Stimulated activated CD8-positive, alpha-beta memory T cell treated with anti-CD3 and anti-CD28 coated beads, Interleukin-7, amount 100 ng/mL, for 24 hours (primary cell): ENCODE measurements around the gene CA5B.
A peak's percentile ranks its signal among the peaks of the same experiment; 100 is the strongest.
"Not testable (repeated sequence)": the region's sequence is repeated elsewhere in the genome, so short reads cannot be mapped to it uniquely, and the experiment has no call there.

Experiments
- DNase-seq: peaks from one replicate; pipeline ENCODE4 v3.0.0-alpha.2; 2020; ENCODE audit warnings: low read depth

Gene CA5B

DNA sequence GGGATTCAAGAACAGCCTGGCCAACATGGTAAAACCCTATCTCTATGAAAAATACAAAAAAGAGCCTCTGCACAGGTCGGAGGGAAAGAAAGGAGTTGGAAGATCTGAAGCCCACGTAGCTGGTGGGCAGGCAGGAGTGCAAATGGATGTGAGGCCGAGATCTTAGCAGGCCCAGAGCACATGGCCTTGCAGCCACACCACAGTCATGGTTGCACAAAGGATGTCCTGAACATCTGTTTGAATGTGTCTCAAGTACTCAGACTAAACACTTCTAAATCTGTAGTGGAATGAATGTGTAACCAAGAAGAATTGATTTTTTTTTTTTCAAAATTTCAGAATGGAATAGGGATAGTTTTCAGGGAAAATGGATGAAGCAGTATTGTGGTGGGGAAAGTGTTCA, 10.8 kb downstream of the CA5B start:
- DNase-seq: no peak

DNA sequence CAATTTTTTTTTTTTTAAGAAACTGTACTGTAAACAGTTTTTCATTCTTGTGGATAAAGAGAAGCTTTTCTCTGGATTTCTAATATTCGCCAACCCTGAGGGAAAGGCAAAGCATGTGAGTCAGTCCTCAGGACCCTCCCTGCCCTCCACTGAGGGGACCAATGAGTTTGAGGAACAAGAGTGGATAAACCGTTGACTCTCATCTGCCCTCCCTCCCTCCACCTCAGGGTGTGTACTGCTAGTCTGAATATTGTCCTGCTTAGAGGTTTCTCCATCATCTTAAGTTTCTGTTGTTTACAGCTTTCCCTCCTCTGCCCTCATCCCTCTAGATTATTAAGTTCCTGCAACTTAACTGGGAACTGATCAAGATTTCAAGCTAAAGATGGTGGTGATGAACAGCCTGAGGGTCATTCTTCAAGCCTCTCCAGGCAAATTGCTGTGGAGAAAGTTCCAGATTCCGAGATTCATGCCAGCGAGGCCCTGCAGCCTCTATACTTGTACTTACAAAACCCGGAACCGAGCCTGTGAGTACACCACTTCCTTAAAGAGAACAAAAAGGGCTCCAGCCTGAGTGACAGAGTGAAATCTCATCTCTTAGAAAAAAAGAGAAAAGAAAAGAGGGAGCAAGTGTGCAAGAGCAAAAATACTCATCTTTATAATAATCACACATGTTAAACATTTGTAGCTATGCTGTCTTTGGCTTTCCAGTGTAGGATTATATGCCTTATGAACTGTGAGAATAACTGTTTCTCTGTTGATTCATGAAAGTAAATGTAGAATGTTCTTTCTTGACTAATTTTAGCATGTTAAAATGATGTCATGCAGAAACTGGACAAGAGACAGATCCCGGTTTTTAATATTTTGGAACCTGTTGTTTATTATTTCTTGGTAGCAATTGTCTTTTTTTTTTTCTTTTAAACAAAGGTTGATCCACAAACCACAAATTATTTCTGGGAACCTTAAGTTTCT, 11.9 kb downstream of the CA5B start:
- no peak for DNase-seq

DNA sequence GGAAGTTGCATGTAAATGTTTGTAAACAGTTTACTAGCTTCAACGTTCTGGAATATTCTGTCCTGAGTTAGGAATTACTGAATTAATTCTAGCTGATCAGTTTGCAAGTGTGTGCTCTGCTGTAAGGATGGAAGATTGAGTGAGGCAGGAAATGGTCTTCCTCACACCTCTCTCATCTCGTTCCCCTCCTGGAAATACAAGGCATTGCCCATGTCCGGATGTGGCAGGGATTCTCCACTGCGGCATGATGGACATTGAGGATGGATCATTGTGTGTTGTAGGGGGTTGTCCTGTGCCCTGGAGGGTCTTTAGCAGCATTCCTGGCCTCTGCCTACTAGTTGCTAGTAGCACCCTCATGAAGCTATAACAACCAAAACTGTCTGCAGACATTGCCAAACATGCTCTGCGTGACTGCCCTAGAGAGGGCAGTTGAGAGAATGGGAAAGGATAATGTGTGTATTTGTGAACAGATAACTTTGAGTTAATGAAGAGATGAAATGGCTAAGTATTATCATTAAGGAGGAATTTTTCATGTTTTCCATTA, 12.6 kb downstream of the CA5B start:
- DNase-seq: no peak

DNA sequence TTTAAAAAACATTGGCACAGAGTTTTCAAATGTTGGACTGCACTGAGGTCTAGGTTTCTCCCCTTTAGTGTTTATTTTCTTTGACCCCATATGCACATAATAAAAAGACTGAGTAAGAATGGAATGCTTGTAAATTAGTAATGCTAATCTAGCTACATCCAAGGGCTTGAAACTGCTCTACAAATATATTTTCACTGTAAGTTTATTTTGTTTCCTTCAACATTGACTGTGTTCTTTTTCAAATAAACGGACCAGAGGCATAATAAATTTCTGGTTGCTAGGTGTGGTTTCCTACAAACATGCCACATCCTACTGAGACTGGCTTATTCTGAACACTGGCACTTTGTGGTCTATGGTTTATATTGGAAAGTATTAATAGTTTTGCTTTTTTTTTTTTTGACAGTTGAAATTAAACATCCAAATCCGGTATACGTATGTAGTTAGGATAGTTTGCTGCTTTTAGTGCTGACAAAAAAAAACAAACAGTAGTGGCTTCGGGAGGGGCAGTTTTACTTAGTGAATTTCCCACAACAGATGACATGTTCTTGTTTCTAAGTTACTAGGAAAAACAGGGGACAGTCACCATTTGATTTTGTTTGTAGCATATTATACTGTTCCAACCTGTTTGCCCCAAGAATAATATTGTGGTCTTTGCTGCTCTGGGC, 13.2 kb downstream of the CA5B start:
- DNase-seq: no peak

DNA sequence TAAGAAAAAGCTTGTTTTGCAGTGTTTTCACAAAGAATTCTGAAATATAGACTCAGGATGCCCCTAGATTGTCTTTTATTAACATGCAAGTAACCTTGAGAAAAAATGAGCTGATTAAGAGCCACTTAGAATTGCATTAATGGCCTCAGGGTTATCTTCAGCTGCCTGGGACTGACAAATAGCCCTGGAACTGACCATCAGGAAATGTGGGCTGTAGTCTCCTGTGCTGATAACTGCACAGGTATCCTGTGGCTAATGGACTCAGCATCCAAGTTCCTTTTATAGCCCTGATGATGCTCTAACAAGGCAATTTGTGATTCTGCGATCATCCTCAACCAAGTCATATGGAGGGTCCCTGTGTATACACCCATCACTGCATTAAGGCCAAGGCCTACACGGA, 17.0 kb downstream of the CA5B start:
- no peak for DNase-seq

DNA sequence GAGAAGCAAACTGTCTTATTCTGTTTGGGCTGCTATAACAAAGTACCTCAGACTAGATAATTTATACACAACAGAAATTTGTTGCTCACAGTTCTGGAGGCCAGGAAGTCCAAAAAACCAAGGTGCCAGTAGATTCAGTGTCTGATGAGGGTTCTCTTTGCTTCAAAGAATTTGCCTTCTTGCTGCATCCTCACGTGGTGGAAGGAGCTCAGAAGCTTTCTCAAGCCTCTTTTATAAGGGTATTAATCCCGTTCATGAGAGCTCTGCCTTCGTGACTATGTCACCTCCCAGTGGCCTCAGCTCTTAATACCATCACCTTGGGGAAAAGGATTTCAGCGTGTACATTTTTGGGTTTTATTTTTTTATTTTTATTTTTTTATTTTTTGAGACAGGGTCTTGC, 20.1 kb downstream of the CA5B start:
- no peak for DNase-seq

DNA sequence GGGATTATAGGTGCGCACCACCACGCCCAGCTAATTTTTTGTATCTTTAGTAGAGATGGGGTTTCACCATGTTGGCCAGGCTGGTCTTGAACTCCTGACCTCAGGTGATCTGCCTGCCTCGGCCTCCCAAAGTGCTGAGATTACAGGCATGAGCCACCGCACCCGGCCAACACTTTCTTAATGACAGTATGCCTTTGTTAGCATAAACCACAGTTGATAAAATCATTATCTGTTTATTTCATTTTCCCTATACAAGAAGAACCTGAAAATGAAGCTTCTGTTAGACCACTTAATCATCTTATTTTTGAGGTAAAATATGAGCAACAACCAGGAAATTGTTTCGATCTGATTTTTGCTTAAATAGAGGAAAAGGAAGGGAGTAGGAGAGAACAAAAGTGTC, 21.8 kb downstream of the CA5B start:
- DNase-seq: not testable (repeated sequence)

DNA sequence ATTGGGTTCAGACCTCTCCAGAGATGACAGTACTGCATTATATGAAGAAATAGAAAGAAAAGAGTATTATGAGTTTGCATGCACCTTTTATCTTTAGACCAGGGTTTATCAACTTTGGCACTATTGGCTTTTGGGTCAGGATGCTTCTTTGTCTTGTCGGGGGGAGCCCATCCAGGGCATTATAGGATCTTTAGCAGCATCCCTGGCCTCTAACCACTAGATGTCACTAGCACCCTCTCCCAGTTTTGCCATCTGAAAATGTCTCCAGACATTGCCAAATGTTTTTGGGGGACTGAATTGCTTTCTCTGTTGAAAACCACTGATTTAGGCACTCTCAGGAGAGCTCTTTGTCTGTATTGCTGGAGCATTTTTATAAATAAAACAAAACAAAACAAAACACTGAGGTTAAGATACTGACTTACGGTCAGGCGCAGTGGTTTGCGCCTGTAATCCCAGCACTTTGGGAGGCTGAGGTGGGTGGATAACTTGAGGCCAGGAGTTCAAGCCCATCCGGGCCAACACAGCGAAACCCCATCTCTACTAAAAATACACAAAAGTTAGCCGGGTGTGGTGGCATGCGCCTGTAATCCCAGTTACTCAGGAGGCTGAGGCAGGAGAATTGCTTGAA, 23.6 kb downstream of the CA5B start:
- DNase-seq: no peak

DNA sequence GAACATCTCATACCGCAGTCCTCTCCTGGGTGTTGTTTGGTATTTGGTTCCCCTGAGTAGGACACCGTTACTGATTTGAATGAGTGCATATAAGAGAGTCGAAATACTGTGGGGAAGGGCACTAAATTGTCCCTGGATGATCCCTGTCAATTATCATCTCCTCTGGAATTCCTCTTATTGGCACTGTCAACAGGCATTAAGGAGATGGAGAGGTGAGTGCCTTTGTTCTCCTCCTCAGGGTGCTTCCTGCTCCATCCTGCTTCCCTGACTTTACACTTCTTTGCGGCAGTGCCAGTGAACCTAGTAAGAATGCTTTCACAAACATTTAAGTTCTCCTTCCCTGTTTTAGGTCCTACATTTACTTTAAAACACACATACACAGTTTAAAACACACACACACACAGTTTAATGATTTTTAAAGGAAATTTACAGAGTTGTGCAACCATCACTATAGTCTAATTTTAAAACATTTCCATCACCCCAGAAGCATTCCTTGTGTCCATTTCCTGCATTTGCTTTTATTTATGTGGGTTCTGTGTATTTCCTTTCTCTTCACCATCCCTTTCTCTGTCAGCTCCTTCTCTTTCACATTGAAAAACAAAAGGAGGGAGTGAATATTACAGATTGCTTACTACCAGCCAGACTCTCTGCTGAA, 31.4 kb downstream of the CA5B start:
- no peak for DNase-seq

DNA sequence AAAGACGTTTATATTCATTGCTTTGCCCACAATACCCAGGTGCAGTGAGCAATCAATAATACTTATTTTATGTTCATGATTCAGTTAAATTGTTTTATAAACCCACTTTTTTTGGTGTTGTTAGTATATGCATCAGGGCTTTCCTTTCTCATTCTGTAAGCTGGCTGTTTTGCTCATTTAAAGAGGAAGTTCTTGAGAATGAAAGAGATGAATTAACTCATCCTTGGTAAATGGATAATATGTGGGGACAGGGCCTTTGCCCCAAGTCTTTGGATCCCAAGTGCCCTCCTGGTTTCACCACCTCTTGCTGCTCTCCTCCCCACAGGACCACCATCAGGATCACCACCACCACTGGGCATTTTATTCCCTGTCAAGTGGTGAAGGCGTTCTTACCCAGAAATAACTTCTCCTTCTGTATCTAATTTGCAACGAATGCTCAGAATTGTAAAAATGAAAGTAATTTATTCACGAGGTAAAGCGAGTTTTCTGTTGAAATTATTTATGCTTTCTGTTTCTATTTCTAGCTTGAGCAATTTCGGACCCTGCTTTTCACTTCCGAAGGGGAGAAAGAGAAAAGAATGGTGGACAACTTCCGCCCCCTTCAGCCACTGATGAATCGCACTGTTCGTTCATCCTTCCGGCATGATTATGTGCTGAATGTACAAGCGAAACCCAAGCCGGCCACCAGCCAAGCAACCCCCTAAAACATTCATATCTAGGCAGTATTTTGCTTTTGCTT, 44.1 kb downstream of the CA5B start:
- no peak for DNase-seq

DNA sequence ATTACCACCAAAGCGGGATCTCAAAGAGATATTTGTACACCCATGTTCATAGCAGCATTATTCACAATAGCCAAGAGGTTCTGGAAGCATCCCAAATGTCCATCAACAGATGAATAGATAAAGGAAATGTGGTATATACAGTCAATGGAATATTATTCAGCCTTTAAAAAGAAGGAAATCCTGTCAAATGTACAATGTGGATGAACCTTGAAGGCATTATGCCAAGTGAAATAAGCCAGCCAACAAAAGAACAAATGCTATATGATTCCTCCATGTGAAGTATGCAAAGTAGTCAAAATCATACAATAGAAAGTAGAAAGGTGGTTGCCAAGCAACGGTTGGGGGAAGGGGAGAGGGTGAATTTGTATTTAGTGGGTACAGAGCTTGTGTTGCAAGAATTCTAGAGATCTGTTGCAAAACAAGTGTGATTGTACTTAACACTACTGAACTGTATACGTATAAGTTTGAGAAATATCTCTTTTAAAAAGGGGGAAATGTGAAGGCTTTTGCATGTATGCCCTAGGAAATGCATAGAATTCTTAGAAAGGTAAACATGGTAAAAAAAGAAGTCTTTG, 47.2 kb downstream of the CA5B start:
- DNase-seq: no peak

DNA sequence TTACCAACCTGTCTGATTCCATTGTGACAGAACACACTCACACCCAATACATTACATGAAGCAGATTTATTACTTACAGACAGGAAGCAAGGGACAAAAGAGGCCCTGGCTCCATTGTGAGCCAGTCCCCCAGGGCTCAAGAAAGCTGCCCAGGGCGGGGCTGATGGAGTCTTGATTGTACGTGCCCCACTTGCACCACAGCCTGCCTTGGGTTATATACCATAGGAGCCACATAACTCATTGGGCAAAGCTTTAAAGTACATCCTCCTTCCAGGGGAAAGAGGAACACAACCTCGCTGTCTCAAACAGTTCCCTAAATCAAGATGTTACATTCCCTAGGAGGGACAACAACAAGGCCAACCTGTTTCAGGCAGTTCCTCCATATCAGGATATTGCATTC, 48.8 kb downstream of the CA5B start:
- no peak for DNase-seq

DNA sequence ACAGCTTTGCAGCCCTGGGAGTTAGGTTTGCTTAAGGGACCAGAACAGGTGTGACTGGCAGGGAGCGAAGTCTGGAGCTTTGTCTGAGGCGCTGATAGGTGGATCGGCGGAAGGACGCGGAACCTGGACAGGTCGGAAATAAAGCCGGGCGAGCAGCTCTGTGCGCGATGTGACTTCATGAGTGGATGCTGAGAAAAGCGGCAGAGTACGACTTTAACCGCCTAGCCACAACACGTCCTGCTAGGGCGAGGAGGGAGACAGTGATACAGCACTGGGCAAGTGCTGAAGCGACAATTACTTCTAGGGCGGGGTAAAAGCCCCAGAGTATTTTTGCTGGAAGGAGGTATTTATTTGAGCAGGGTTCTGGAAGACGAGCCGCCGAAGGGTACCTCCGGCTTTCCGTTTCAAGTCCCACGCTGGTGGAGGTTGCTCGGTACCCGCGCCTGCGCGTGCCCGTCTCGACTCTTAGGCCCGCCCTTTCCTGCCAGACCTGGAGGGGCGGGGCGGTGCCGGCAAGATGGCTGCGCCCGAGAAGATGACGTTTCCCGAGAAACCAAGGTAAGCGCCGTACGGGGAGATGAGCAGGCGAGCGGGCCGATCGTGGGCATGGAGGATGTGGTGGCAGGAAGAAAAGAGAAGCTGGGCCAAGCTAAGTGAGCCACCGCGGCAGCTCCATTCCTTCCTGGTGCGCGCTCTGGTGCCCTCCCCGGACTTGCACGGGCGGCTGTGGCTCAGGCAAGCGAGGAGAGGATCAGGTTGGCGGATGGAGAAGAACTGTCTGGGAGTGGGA, 52.1 kb downstream of the CA5B start, which contains the start of gene ZRSR2:
Gene ZRSR2, plus strand, starts transcription at position 506 of the 790 bp plus-strand sequence. Its CDS starts 12 bp downstream, at position 518.
- peak; percentile 64 for DNase-seq

DNA sequence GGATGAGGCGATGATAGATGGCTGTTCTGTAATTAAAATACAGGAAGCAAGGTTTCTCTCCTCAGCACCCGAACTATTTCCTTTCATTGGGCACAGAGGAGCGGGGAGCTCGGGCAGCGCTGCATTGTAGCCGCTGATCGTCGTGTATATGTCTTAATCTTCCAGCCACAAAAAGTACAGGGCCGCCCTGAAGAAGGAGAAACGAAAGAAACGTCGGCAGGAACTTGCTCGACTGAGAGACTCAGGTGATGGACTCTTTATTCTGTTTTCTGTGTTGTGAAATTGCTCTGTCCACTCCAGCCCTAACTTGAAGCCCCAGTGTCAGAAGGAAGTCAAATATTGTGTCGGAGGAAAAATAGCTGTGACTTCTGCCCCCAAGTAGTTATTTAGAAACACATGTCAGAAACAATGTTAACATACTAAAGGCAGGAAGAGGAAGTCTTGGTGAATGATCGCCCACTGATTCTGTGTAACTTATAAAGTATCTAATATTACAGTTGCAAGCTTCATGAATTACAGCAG, 52.8 kb downstream of the CA5B start:
- no peak for DNase-seq

DNA sequence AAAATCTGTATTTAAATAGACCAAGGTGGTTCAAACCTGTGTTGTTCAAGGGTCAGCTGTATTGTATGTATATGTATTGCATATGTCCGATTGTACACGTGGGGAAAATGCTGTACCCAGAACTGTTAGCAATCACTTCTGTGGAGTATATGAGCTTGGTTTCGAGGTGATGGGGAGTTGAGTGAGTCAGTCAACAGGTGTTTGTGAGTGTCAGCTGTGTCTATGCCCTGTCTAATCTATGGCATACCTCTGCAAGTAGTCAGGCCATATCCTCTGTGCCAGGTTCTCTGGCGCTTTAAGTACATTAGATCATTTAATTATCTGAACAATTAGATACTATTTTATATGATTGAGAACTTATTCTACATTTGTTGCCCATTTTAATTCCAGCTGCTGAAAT, 59.6 kb downstream of the CA5B start:
- DNase-seq: no peak

DNA sequence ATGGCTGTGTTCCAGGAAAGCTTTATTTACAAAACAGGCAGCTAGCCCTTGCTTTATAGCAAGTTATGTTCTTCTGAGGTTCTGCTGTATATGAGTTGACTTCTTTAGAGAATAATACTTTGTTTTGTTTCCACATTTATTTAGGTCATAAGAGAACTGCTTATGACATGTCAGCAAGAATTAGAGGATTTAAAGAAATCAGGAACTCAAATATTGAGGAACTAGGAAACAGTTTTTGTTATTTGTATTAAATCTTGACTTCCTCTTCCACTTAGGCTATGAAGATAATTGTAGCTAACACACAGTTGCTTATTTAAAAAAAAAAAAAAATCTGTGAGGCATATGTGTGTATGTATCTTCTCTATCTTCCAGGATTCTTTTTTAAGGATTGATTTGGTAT, 66.5 kb downstream of the CA5B start:
- DNase-seq: no peak

DNA sequence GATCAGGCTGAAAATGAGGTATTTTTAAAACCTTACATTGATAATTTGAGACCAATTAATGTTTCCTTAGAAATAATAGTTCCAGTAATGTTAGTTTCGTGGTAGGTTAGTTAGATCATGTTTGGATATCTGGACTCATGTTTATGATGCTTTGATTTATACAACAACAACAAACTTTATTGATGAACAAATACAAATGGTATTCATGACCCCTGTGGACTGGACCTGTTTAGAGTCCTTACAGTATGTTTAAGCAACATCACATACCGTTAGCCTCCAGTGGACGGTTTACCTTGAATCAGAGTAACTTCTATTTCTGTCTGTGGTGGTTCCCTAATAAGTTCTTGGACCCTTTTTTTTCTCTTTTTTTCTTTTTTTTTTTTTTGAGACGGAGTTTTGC, 70.2 kb downstream of the CA5B start:
- DNase-seq: no peak

DNA sequence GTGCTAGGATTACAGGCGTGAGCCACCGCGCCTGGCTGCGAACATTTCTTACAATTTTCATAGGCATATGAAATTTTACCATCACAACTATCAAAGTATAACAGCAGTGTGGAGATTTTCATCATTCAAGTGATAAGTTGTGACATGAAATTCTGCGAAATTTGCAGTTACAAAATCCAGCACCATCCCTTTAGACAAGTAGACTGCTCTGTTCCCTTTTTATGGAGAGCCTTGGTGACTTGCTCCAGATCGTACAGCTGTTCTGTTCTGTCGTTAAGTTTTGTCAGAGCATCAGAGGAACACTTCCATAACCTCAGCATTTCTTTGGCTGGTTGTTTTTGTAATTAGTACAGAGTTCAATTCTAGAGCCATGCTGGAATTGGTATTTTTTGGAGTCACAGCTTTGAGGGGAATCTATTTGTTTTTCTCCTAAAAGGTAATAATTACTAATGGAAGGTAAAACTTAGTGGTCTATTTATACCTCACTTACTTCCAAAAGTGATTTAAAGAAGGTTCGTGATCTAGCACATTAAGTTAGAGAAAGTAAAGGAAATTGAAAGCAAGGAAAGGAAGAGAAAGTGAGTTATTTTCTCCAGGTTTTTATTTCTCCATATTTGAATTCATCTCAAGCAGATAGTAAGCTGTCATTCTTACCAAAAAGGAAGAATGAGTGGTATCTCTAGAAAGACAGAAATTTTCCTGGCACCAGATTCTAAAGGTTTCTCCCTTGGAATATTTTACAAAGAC, 74.3 kb downstream of the CA5B start:
- no peak for DNase-seq

DNA sequence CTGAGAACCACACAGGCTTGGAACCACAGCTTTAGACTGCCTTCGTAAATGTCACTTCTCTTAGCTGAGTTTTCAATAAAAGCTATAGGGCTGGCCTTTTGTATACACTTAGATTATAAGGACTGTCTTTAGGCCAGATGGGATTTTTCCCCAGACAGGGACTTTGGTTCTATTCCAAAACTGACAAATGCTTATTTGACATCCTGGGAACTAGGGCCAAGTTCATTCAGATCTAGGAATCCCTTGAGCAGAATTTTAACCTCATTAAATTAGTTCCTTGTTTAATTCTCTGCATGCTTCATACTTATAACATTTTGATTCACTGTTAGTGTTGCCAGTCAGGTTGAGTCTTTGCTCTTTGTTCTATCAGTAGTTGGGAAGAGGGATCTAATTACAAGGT, 75.3 kb downstream of the CA5B start:
- no peak for DNase-seq
